Prostate gland (tissue), 2 donors: ENCODE results near the gene SLC6A3. TPM values are rescaled to one million over a fixed set of nuclear protein-coding genes. Genes with fewer than 3 reads are reported as not detected.

Experiments used
- DNase-seq: peaks from one replicate; pipeline ENCODE4 v3.0.0-alpha.2; 2019; ENCODE audit warnings: low spot score
- H3K27ac ChIP-seq, 2 donors: fragments of 200-600 bp; sonication (generic); 2 replicates each; pipeline ENCODE4 v1.5.1; 2017 to 2019
- H3K27me3 ChIP-seq: fragments of 200-600 bp; sonication (generic); replicated peaks from 2 replicates; pipeline ENCODE4 v1.5.1; 2019; ENCODE audit not compliant: insufficient read depth
- H3K36me3 ChIP-seq, 2 donors: fragments of 200-600 bp; sonication (generic); 1 replicate in 1 of 2; 2 replicates in 1 of 2; pipeline versions ENCODE4 v1.5.1 to v1.8.1; 2017 to 2019
- H3K4me1 ChIP-seq: fragments of 200-600 bp; sonication (generic); replicated peaks from 2 replicates; pipeline ENCODE4 v1.5.1; 2019
- H3K4me3 ChIP-seq, 2 donors: fragments of 200-600 bp; sonication (generic); 2 replicates each; pipeline ENCODE4 v1.5.1; 2017 to 2019
- H3K9me3 ChIP-seq: fragments of 200-600 bp; sonication (generic); 2 replicates; pipeline ENCODE4 v1.5.1; 2017
- POLR2A ChIP-seq: fragments of 450-650 bp; IDR thresholded peaks from one replicate; pipeline ENCODE4 v1.6.1; 2016; ENCODE audit warnings: antibody characterized with exemption, mild to moderate bottlenecking
- POLR2AphosphoS5 ChIP-seq: sonication (generic); formaldehyde crosslinking; IDR thresholded peaks from one replicate; pipeline ENCODE4 v1.6.1; 2017; ENCODE audit warnings: antibody characterized with exemption
- WGBS: methylation state at CpG from one replicate; pipeline ENCODE4 v1.1.5; 2018; 5-methylcytosine and 5-hydroxymethylcytosine counted together
- intact Hi-C: fragments of 100-400 bp; cut with DNase I; formaldehyde crosslinking; loops from one replicate; pipeline ENCODE4 v1.14.2; 2022
- total RNA-seq, 2 donors: library from RNA; depleted of rRNA; stranded (reverse); fragments of >200 nt; gene quantifications; one replicate each; pipeline ENCODE4 v1.1.0, GENCODE V29; 2016
- TF ChIP-seq, protein P1 (sequence below), 4 experiments: fragments of 200-600 bp in 2 of 4; fragments of 450-650 bp in 2 of 4; sonication (generic) in 2 of 4; IDR thresholded peaks; 1 replicate in 3 of 4; 2 replicates in 1 of 4; pipeline ENCODE4 v1.5.1; 2016 to 2019; ENCODE audit warnings: antibody characterized with exemption in 4 of 4, mild to moderate bottlenecking in 2 of 4, moderate library complexity in 2 of 4

The SLC6A3 gene
- total RNA-seq, 2 donors from 2014 or later: 4.6 TPM; not detected in 1

DNA sequence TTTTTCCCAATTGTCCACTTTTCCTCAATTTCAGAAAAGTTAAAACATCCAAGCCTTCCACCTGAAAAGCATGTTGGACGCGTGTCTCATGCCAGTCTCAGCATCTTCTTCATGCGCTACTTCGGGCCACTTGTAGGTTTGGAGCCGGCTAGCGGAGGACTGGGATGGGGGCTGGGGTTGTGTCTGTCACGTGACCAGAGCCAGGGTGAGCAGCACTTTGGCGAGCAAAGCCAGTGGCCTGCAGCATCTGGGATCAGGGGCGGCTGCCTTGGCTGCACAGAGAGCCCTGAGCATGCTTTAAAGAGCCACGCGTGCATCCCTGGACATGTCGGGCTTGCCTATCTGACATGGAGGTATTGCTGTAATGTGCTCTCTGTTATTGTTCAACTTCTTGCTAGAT lies 41.2 kb downstream of the SLC6A3 start:
- Histone ChIP-seq H3K36me3 (no peaks in the 10 kb centered on the region), H3K9me3 (no peaks in the 10 kb centered on the region), H3K27ac (no peak overlapping the region), H3K4me1 (no peaks in the 10 kb centered on the region), H3K4me3 (no peak overlapping the region), H3K27me3 (peaks cover 4% of the 10 kb centered on the region)
- TF ChIP-seq POLR2AphosphoS5: no peak
- no peak for TF ChIP-seq POLR2A
- WGBS: 67% methylated on average over 12 of the region's 12 CpGs
- intact Hi-C loops: no loop called here
- DNase-seq: no peak

DNA sequence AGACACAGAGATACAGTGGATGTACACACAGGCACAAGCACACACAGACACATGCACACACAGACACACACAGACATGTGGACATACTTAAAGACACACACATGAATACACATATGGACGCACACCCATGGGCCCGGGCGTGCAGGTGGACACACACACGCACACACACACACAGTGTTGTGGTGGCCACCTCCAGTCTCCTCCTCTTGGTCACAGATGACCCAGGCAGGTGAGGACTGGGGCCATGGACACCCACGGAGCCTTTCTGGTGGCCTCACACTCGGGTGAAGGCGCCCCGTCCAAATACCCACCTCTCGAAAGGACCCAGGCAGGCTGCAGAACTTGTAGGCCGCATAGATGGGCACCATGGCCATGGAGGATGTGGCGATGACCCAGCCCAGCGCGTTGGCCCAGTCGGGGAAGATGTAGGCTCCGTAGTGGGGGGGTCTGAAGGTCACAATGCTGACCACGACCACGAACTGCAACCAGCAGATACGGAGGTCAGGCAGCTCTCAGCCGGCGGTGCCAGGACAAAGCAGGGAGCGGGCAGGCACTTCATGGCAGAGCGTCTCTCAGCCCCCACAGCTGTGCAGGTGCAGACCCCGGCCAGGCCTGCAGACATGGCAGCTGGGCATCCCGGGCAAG lies 42.5 kb downstream of the SLC6A3 start:
- DNase-seq: no peak
- TF ChIP-seq POLR2A (no peak), POLR2AphosphoS5 (no peak)
- TF ChIP-seq, protein P1, sequence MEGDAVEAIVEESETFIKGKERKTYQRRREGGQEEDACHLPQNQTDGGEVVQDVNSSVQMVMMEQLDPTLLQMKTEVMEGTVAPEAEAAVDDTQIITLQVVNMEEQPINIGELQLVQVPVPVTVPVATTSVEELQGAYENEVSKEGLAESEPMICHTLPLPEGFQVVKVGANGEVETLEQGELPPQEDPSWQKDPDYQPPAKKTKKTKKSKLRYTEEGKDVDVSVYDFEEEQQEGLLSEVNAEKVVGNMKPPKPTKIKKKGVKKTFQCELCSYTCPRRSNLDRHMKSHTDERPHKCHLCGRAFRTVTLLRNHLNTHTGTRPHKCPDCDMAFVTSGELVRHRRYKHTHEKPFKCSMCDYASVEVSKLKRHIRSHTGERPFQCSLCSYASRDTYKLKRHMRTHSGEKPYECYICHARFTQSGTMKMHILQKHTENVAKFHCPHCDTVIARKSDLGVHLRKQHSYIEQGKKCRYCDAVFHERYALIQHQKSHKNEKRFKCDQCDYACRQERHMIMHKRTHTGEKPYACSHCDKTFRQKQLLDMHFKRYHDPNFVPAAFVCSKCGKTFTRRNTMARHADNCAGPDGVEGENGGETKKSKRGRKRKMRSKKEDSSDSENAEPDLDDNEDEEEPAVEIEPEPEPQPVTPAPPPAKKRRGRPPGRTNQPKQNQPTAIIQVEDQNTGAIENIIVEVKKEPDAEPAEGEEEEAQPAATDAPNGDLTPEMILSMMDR (IDR thresholded peaks at IDR 0.05): no peak
- intact Hi-C loops: no loop called here
- no peaks in the 10 kb centered on the region for H3K36me3 ChIP-seq
- H3K27me3 ChIP-seq: peaks cover 2% of the 10 kb centered on the region
- WGBS: 88% methylated on average over 24 of the region's 24 CpGs
- H3K27ac ChIP-seq: no peak overlapping the region
- no peaks in the 10 kb centered on the region for H3K9me3 ChIP-seq
- H3K4me3 ChIP-seq: no peak overlapping the region
- no peaks in the 10 kb centered on the region for H3K4me1 ChIP-seq

DNA sequence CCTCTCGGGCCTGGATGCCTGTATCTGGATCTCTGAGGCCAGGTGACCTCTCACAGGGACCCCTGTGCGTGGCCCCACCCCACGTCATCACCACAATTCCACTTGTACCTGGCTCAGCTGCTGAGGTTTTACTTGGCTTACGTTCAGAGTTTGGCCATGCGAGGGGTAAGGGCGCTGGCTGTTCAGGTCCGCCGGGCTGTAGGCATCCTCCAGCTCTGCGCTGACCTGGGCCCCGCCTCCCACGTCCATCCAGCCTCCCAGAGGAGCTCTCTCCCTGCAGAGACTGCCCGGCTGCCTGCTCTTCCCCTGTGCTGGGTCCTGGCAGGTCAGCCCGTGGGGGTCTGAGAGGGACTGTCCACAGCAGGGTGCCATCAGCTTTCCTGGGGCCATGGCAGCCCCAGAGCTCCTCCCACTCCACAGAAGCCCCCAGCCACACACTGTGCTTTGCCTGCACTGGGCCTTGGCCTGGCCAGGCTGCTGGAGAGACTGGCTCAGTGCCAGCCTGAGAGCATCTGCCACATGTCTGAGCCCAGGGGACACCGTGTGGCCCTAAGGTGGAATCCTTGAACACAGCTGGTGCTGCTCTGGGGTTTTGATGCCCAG lies 43.6 kb downstream of the SLC6A3 start:
- Histone ChIP-seq H3K9me3 (no peaks in the 10 kb centered on the region), H3K27ac (no peak overlapping the region), H3K4me1 (no peaks in the 10 kb centered on the region), H3K27me3 (peaks cover 2% of the 10 kb centered on the region), H3K36me3 (no peaks in the 10 kb centered on the region), H3K4me3 (no peak overlapping the region)
- 54% methylated on average over 7 of the region's 14 CpGs for WGBS
- no peak for TF ChIP-seq POLR2AphosphoS5
- no peak for TF ChIP-seq POLR2A
- TF ChIP-seq, protein P1 (IDR thresholded peaks at IDR 0.05): no peak
- no peak for DNase-seq
- intact Hi-C loops: no loop called here

DNA sequence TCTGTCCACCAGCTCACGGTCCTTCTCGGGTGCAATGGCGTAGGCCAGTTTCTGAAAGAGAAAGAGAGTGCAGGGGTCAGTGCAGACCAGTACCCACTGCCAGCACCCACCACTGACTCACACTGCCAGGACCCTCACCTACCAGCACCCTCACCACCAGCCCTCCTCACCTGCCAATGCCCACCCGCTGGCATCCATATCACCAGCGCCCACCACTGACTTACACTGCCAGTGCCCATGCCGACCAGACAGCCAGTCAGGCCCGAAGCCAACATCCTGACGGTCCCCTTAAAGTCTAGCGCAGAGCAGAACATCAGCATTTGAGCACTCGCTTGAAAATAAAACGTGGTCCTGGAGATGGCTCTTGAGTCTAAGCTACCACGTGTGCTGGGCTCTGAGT lies 44.3 kb downstream of the SLC6A3 start:
- Histone ChIP-seq H3K27ac (no peak overlapping the region), H3K4me3 (no peak overlapping the region), H3K9me3 (no peaks in the 10 kb centered on the region), H3K27me3 (peaks cover 2% of the 10 kb centered on the region), H3K4me1 (no peaks in the 10 kb centered on the region), H3K36me3 (no peaks in the 10 kb centered on the region)
- intact Hi-C loops: no loop called here
- TF ChIP-seq, protein P1 (IDR thresholded peaks at IDR 0.05): no peak
- TF ChIP-seq POLR2A (no peak), POLR2AphosphoS5 (no peak)
- no peak for DNase-seq
- 77% methylated on average over 12 of the region's 12 CpGs for WGBS

DNA sequence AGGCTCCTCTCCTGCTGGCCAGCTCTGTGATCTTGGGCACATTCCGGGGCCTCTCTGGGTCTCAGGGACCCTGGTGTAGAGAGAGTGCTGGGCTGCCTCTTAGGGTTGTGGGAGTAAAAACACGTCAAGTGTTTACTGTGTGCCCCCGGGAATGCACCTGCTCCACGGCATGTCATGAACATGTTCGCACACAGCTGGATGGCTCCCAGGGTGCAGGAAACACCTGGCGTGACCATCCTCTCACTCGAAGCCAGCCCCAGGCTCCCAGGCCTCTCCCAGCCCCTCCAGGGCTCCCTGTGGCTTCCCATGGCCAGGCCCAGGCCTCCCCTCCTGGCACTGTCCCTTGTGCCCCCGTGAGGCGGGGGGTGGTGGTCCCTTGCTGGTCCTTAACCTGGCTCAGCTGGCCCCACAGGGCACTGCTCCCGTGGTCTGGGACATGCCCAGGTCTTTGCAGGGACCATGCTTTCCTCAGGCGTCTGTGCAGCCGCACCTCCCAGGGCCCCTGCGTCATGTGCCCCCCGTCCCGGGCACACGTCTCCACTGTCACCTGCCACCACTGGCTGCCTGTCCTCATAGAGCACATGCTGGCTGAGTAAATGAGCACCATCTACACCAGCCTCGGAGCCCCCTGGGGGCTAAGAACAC lies 44.9 kb downstream of the SLC6A3 start:
- Histone ChIP-seq H3K36me3 (no peaks in the 10 kb centered on the region), H3K4me1 (no peaks in the 10 kb centered on the region), H3K4me3 (no peak overlapping the region), H3K27me3 (peaks cover 2% of the 10 kb centered on the region), H3K27ac (no peak overlapping the region), H3K9me3 (no peaks in the 10 kb centered on the region)
- 82% methylated on average over 17 of the region's 17 CpGs for WGBS
- DNase-seq: no peak
- intact Hi-C loops: no loop called here
- TF ChIP-seq, protein P1 (IDR thresholded peaks at IDR 0.05): no peak
- TF ChIP-seq POLR2A (no peak), POLR2AphosphoS5 (no peak)
